ENCODE results near the gene TET3.

DNA sequence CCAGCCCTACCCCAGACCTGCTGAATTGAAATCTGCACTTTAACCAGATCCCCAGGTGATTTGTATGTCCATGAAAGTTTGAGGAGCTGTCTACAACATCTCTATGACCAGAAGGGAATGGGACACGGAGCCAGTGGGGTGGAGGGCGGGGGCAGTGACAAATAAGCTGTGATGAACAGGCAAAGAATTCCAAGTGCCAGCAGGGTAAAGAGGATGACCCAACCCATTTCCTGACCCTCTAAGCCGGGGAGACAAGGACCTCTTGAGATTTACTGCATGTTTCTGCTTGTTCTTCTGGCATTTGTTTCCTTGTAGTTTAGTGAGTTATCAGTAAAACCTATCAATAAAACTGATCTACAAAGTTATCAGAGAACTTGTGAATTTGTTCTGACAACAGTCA lies 8.7 kb downstream of the TET3 start:
- no peak for TF ChIP-seq POLR2AphosphoS5 (IDR thresholded peaks at IDR 0.05; ENCODE audit: low read depth, low read length)
- TF ChIP-seq POLR2A (IDR thresholded peaks at IDR 0.05; ENCODE audit: low read depth, low read length): no peak
- no peak for TF ChIP-seq TAF1 (IDR thresholded peaks at IDR 0.05; ENCODE audit: borderline replicate concordance, low read depth, low read length)
